GM18519 (cell line): ENCODE data around the gene NAPB.

Experiments
- ATAC-seq: cut with Tn5 transposase; IDR thresholded peaks from one replicate; pipeline ENCODE4 v1.9.1; 2021; ENCODE audit warnings: mild to moderate bottlenecking, moderate library complexity; ENCODE audit not compliant: unreplicated experiment, low FRiP score

The NAPB gene

GRCh38 chr20:23407781-23408464, 13.4 kb downstream of the NAPB start:
- peak; percentile 81 for ATAC-seq

GRCh38 chr20:23406880-23407279, 14.4 kb downstream of the NAPB start:
- ATAC-seq, result no peak

GRCh38 chr20:23404196-23404595, 17.1 kb downstream of the NAPB start:
- ATAC-seq, result no peak

- ATAC-seq, result no peak
Observed at GRCh38 chr20:23403751-23404150, 17.5 kb downstream of the NAPB start.

- ATAC-seq, result no peak
Observed at GRCh38 chr20:23401051-23401450, 20.2 kb downstream of the NAPB start.

- ATAC-seq, result no peak
Observed at GRCh38 chr20:23399568-23400241, 21.6 kb downstream of the NAPB start.

- ATAC-seq, result no peak
Observed at GRCh38 chr20:23397961-23398360, 23.3 kb downstream of the NAPB start.

GRCh38 chr20:23396950-23397627, 24.2 kb downstream of the NAPB start:
- ATAC-seq, result no peak

- no peak for ATAC-seq
Observed at GRCh38 chr20:23393996-23394775, 27.1 kb downstream of the NAPB start.

GRCh38 chr20:23391707-23392310, 29.5 kb downstream of the NAPB start:
- no peak for ATAC-seq

GRCh38 chr20:23390091-23390774, 31.1 kb downstream of the NAPB start:
- ATAC-seq, result no peak

GRCh38 chr20:23387118-23387443, 34.2 kb downstream of the NAPB start:
- ATAC-seq, result no peak

- no peak for ATAC-seq
Observed at GRCh38 chr20:23386304-23387117, 34.8 kb downstream of the NAPB start.

- ATAC-seq, result no peak
Observed at GRCh38 chr20:23381876-23382275, 39.4 kb downstream of the NAPB start.

- ATAC-seq, result no peak
Observed at GRCh38 chr20:23379772-23380171, 41.5 kb downstream of the NAPB start.

- no peak for ATAC-seq
Observed at GRCh38 chr20:23375827-23376226, 45.5 kb downstream of the NAPB start.

GRCh38 chr20:23374441-23374840, 46.8 kb downstream of the NAPB start:
- ATAC-seq, result no peak

GRCh38 chr20:23371496-23371895, 49.8 kb downstream of the NAPB start:
- ATAC-seq, result no peak

GRCh38 chr20:23370873-23371272, 50.4 kb downstream of the NAPB start:
- ATAC-seq, result no peak
